Measurements from ENCODE around the gene USP2. TPM values are rescaled to one million over a fixed set of nuclear protein-coding genes. Genes with fewer than 3 reads are reported as not detected.

The USP2 gene
- total RNA-seq, 1 experiment from 2014 or later = 5.7 TPM

GRCh38 chr11:119380160-119380826 lies 1.2 kb downstream of the USP2 start:
- no peak overlapping the region for H2AK5ac ChIP-seq (ENCODE audit: insufficient read length, low read length)
- no peaks in the 10 kb centered on the region for H4K20me1 ChIP-seq (ENCODE audit: control insufficient read depth, insufficient read depth, insufficient read length)
- H4K8ac ChIP-seq (replicated peaks; ENCODE audit: insufficient read length, low read depth, low read length) = no peak overlapping the region
- no peak overlapping the region for H3K18ac ChIP-seq (ENCODE audit: insufficient read length, low read depth, low read length)
- TF ChIP-seq, protein P1, sequence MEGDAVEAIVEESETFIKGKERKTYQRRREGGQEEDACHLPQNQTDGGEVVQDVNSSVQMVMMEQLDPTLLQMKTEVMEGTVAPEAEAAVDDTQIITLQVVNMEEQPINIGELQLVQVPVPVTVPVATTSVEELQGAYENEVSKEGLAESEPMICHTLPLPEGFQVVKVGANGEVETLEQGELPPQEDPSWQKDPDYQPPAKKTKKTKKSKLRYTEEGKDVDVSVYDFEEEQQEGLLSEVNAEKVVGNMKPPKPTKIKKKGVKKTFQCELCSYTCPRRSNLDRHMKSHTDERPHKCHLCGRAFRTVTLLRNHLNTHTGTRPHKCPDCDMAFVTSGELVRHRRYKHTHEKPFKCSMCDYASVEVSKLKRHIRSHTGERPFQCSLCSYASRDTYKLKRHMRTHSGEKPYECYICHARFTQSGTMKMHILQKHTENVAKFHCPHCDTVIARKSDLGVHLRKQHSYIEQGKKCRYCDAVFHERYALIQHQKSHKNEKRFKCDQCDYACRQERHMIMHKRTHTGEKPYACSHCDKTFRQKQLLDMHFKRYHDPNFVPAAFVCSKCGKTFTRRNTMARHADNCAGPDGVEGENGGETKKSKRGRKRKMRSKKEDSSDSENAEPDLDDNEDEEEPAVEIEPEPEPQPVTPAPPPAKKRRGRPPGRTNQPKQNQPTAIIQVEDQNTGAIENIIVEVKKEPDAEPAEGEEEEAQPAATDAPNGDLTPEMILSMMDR (conservative IDR thresholded peaks at IDR 0.05) = no peak
- peak overlapping the region; percentile 79 for H3K4me2 ChIP-seq (ENCODE audit: insufficient read depth, insufficient read length, low read length)
- H3K27ac Mint-ChIP-seq = no peak overlapping the region
- no peak for DNase-seq
- no peak overlapping the region for H3K23ac ChIP-seq (ENCODE audit: insufficient read length, low read depth, low read length)
- no peak overlapping the region for H4K5ac ChIP-seq (ENCODE audit: insufficient read length, low read depth, low read length)
- 0 out of 7 replicates have a peak, but pooled peaks cover 0 to 3% (median 0%) of the 10 kb centered on the region in 3 experiments for H3K36me3 Mint-ChIP-seq (ENCODE audit: insufficient read depth in 1 of 3, low read depth in 3 of 3)
- no peak overlapping the region for H3K14ac ChIP-seq (ENCODE audit: insufficient read depth, low read length)
- WGBS (ENCODE audit: extremely low coverage, insufficient read length, low lambda C conversion rate) = no CpG with 5 or more reads among the region's 13 CpGs
- H2AFZ ChIP-seq (ENCODE audit: low read length) = no peak overlapping the region
- no peak overlapping the region for H2BK15ac ChIP-seq (ENCODE audit: low read depth, low read length)
- peaks cover 3% of the 10 kb centered on the region; the same call in 1 of the 2 replicates for H3K27me3 ChIP-seq (ENCODE audit: insufficient read depth, low read length)
- H2BK20ac ChIP-seq (ENCODE audit: low read depth, low read length, poor library complexity, severe bottlenecking) = no peak overlapping the region
- no peak overlapping the region for H2BK5ac ChIP-seq (ENCODE audit: insufficient read length, low read length)
- H3K9me3 ChIP-seq (ENCODE audit: control insufficient read depth, low read depth, low read length) = no peaks in the 10 kb centered on the region
- H3K4me1 Mint-ChIP-seq = peaks cover 46 to 54% of the 10 kb centered on the region in 2 experiments
- no peaks in the 10 kb centered on the region for H3K79me2 ChIP-seq (ENCODE audit: insufficient read depth, low read length)
- peaks cover 15% of the 10 kb centered on the region for H3K23me2 ChIP-seq (ENCODE audit: insufficient read length, low read depth, low read length, poor library complexity, severe bottlenecking)
- H3K27ac ChIP-seq (ENCODE audit: insufficient read length, low read depth, low read length) = no peak overlapping the region
- H3K4me3 Mint-ChIP-seq = no peak overlapping the region
- no peak overlapping the region for H3T11ph ChIP-seq (ENCODE audit: low read length)
- peaks cover 15% of the 10 kb centered on the region for H3K27me3 Mint-ChIP-seq (ENCODE audit: low read depth)
- no peak overlapping the region for H4K91ac ChIP-seq (ENCODE audit: insufficient read length, low read depth, low read length)
- H3K4me1 ChIP-seq (ENCODE audit: insufficient read depth, low read length) = peaks cover 3% of the 10 kb centered on the region; the same call in 1 of the 2 replicates
- no peak overlapping the region for H3K4ac ChIP-seq (ENCODE audit: low read depth, low read length)
- H3K9ac ChIP-seq (ENCODE audit: extremely low read depth, insufficient read length, low read length) = no peak overlapping the region
- no peak overlapping the region for H3K56ac ChIP-seq (ENCODE audit: insufficient read length, low read depth, low read length)
- H2BK120ac ChIP-seq (ENCODE audit: low read depth, low read length, poor library complexity, severe bottlenecking) = no peak overlapping the region
- no peaks in the 10 kb centered on the region; a peak in 1 of 5 replicates for H3K9me3 Mint-ChIP-seq
- no peak overlapping the region for H2BK12ac ChIP-seq (ENCODE audit: insufficient read length, low read depth, low read length)
- no peaks in the 10 kb centered on the region for H3K79me1 ChIP-seq (ENCODE audit: insufficient read depth, low read depth, low read length, poor library complexity, severe bottlenecking)
